GM21367 (cell line): ENCODE results near the gene PADI3.

Experiments used
- ATAC-seq: cut with Tn5 transposase; IDR thresholded peaks from one replicate; pipeline ENCODE4 v1.9.1; 2021; ENCODE audit not compliant: unreplicated experiment

PADI3 gene

GRCh38 chr1:17270891-17271765 is 22.2 kb downstream of the PADI3 start:
- no peak for ATAC-seq

GRCh38 chr1:17272066-17272465 is 23.2 kb downstream of the PADI3 start:
- no peak for ATAC-seq

- no peak for ATAC-seq
These were observed 23.7 kb downstream of the PADI3 start for GRCh38 chr1:17272646-17273045.

GRCh38 chr1:17273096-17273495 is 24.2 kb downstream of the PADI3 start:
- ATAC-seq = no peak

- no peak for ATAC-seq
These were observed 25.6 kb downstream of the PADI3 start for GRCh38 chr1:17274186-17275170.

- ATAC-seq = no peak
These were observed 27.7 kb downstream of the PADI3 start for GRCh38 chr1:17276568-17276967.

- ATAC-seq = no peak
These were observed 28.7 kb downstream of the PADI3 start for GRCh38 chr1:17277511-17278159.

GRCh38 chr1:17278996-17279830 is 30.3 kb downstream of the PADI3 start:
- no peak for ATAC-seq

GRCh38 chr1:17280436-17280835 is 31.5 kb downstream of the PADI3 start:
- no peak for ATAC-seq

GRCh38 chr1:17280894-17281293 is 32.0 kb downstream of the PADI3 start:
- ATAC-seq = no peak

GRCh38 chr1:17281775-17282181 is 32.9 kb downstream of the PADI3 start:
- no peak for ATAC-seq

- no peak for ATAC-seq
These were observed 33.9 kb downstream of the PADI3 start for GRCh38 chr1:17282836-17283235.

- ATAC-seq = no peak
These were observed 37.7 kb downstream of the PADI3 start for GRCh38 chr1:17286646-17287045.

- ATAC-seq = no peak
These were observed 38.4 kb downstream of the PADI3 start for GRCh38 chr1:17287130-17287776.

- no peak for ATAC-seq
These were observed 40.8 kb downstream of the PADI3 start for GRCh38 chr1:17289721-17290120.

GRCh38 chr1:17290553-17290952 is 41.7 kb downstream of the PADI3 start:
- no peak for ATAC-seq

GRCh38 chr1:17292299-17293160 is 43.6 kb downstream of the PADI3 start:
- no peak for ATAC-seq

- no peak for ATAC-seq
These were observed 45.0 kb downstream of the PADI3 start for GRCh38 chr1:17293681-17294425.
